Measurements from ENCODE around the gene ESAM. TPM values are rescaled to one million over a fixed set of nuclear protein-coding genes. Genes with fewer than 3 reads are reported as not detected.

Gene ESAM
- total RNA-seq, 2 donors from 2014 or later = 71.5 to 76.9 TPM

- intact Hi-C loops (cut with DNase I) = no loop called here
- DNase-seq (ENCODE audit: low spot score) = no peak
Observed at GRCh38 chr11:124757320-124757719, 4.8 kb downstream of the ESAM start.

- DNase-seq (ENCODE audit: low spot score) = no peak
- intact Hi-C loops (cut with DNase I) = no loop called here
Observed at GRCh38 chr11:124756753-124757227, 5.3 kb downstream of the ESAM start.

DNA sequence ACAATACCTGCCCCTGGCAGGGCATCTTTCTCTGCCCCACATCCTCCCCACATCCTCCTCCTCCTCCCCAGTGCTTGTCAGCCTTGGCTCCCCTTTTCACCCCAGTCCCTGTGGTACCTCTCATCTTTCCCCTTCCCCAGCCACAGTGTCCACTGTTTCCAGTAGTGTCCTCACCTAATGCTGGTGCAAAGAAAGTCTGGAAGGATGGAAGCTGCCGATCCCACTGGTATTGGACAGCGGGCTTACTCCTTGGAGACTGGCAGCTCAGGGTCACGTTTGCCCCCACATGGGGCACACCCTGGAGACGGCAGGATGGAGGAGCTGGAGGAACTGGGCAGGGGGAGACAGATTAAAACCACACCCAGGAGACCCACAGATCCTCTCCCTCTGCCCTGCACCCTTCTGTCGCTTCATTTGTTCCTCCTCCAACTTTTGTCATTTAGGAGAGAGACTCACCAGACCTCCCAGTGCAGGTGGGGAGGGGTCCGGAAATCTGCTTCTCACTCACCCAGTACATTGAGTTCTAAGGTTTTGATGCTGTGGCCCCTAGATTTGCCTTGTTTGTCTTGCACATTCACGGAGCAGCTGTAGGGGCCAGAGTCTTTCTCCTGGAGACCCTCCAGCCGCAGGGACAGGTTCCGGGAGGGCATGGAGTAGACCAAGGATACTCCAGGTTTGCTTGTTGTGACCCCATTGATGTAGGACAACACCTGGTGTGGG is 5.9 kb downstream of the ESAM start:
- intact Hi-C loops (cut with DNase I) = no loop called here

GRCh38 chr11:124754710-124755109 is 7.4 kb downstream of the ESAM start:
- intact Hi-C loops (cut with DNase I) = loop anchor here in 1 of 2 donors (2.0 kb wide), 1 partner anchor 78 kb away; no protein-coding TSS in a partner anchor

More for the DNA sequence above, 5.9 kb downstream of the ESAM start:
- no peak for DNase-seq (ENCODE audit: low spot score)

DNA sequence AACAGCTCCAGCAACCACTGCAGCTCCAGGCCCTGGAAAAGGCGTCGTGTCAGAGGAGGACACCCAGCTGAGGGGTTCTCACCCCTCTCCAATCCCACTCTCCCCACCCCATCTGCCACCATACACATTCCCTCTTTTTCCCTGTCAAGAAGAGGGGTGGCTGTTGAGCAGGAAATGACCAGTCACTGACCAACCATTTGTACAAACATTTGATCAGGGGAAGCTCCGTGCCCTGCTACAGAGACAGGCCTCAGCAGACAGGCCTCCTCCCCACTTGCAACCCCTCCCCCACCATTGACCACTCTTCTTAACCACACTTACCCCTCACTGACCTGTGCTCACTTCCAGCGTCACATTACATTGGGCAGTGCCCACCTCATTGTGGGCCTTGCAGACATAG is 7.8 kb downstream of the ESAM start:
- intact Hi-C loops (cut with DNase I) = loop anchor here in 1 of 2 donors (2.0 kb wide), 1 partner anchor 78 kb away; no protein-coding TSS in a partner anchor
- DNase-seq (ENCODE audit: low spot score) = no peak

More at GRCh38 chr11:124754710-124755109, 7.4 kb downstream of the ESAM start:
- DNase-seq (ENCODE audit: low spot score) = no peak

DNA sequence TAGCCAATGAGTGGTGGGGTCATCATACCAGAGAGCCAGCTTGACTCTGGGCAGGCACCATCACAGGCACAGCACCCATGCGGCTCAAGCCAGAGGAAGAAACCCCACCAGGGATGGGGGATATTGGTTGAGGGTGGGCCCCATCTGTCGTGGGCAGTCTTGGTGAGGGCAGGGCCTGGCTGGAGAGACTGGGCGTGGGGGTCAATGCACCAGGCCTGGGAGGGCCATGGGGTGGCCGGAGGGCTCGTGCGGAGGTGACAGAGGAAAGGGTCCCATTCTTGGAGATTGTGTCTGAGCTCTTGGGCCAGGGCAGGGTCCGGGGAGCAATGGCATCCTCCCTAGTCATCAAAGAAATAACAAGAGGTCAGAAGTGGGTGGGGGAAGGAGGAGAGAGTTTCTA is 8.5 kb downstream of the ESAM start:
- DNase-seq (ENCODE audit: low spot score) = no peak
- intact Hi-C loops (cut with DNase I) = loop anchor here in 1 of 2 donors (2.0 kb wide), 1 partner anchor 79 kb away; no protein-coding TSS in a partner anchor

DNA sequence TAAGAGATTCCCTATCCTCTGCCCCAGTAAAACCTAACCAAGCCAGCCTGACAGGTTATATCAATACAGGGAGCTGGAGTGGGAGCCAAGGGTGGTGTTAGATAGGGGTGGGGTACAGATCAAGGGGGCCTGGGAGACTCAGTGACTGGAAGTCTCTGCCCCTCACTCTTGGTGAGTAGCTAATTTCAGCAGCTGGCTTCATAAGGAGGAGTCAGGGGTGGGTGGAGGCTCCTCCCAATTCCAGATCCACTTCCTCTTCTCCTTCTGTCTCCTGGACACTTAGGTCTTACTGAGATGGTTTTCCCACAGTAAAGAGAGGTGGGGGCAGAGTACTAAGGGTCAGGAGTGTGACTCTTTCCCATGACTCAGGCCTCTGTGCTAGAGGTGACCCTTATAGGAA is 8.9 kb downstream of the ESAM start:
- intact Hi-C loops (cut with DNase I) = no loop called here
- DNase-seq (ENCODE audit: low spot score) = no peak

GRCh38 chr11:124752471-124753102 is 9.5 kb downstream of the ESAM start:
- DNase-seq (ENCODE audit: low spot score) = no peak
- intact Hi-C loops (cut with DNase I) = no loop called here

GRCh38 chr11:124751741-124752470 is 10.2 kb downstream of the ESAM start, which contains the start of gene VSIG2:
Gene VSIG2, minus strand, starts transcription at chr11:124752255. Its CDS starts 118 bp downstream, at chr11:124752137.
- no peak for DNase-seq (ENCODE audit: low spot score)
- intact Hi-C loops (cut with DNase I) = no loop called here

DNA sequence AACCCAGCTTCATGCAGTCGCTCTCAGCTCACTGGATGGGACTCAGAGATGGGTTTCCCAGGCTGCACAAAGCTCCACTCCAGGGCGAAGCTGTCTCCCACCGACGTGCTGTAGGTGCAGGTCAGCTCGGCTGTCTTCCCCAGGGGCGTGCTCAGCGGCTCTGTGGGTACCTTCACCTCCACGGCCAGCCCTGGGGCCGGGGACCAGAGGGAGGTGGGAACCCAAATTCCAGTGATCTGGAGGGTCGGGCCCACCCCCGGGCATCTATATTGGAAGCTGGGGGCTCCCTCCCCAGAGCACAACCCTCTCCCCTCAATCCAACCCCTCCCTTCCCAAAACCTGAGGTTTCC is 10.7 kb downstream of the ESAM start:
- intact Hi-C loops (cut with DNase I) = no loop called here
- no peak for DNase-seq (ENCODE audit: low spot score)

DNA sequence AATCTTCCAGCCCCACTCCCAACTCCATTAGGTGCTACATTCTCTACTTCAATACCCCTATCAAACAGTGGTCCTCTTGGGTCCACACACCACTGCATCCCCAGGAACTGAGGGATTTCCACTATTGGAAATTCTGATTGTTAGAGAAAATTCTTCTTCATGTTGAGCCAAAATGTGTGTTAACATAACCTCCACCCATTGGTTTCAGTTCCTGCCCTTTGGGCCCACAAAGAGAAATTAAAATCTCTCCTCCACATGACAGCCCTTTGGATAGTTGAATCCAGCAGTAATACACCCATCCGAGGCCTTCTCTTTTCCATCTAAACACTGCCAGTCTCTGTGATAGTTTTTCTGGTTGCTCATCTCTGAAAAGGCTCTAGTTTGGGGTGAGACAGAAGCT is 12.2 kb downstream of the ESAM start:
- intact Hi-C loops (cut with DNase I) = no loop called here

GRCh38 chr11:124748481-124749343 is 13.4 kb downstream of the ESAM start:
- peak; percentile 82 for DNase-seq (ENCODE audit: low spot score)
- intact Hi-C loops (cut with DNase I) = no loop called here

More for the DNA sequence above, 12.2 kb downstream of the ESAM start:
- no peak for DNase-seq (ENCODE audit: low spot score)

DNA sequence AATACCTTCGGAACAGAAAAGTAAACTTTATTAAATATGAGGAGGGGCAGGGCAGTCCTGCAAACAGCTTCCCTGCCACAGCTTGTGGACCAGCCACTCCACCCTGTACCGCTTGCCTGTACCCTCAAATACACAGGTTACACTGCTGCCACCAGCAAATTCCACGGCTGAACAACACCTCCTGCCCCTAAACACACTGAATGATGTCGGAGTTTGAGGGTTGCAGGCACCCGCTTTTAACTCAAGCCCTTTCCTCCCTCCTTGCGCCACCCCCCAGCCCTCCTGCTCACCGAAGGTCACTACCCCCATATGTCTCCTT is 14.0 kb downstream of the ESAM start:
- intact Hi-C loops (cut with DNase I) = no loop called here
- no peak for DNase-seq (ENCODE audit: low spot score)

DNA sequence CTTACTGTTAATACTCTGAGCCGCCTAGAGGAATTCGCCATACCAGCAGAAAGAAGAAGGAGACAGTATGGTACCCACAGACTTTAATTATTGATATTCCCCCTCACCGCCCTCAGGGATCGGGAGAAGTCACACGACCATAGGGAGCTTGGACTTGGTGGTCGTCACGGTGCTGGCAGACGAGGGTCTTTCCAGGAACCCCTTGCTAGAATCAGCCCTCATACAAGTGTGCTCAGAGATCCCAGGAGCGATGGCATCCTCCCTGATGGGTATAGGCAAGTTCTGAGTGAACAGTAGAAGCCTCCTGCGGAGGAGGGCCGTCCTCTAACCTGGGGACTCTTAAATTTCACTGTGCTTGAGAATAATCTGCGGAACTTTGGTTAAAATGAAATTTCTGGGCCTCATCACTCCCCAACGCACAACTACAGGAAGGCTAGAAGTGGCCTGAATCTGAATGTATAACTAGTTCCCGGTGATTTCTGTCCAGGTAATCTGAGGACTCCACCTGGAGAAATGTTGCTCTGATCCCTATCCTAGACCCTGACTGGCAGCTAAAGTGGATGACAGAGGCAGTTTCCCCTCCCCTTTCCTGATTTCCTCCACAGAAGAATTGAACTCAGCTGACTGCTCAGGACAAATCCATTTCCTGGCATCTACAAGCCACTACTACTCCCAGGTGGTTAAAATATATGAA is 14.5 kb downstream of the ESAM start:
- no peak for DNase-seq (ENCODE audit: low spot score)
- intact Hi-C loops (cut with DNase I) = no loop called here

- peak; percentile 89 for DNase-seq (ENCODE audit: low spot score)
Observed at GRCh38 chr11:124746621-124747243, 15.4 kb downstream of the ESAM start.

GRCh38 chr11:124745835-124746620 is 16.1 kb downstream of the ESAM start:
- intact Hi-C loops (cut with DNase I) = no loop called here

More at GRCh38 chr11:124746621-124747243, 15.4 kb downstream of the ESAM start:
- intact Hi-C loops (cut with DNase I) = no loop called here

DNA sequence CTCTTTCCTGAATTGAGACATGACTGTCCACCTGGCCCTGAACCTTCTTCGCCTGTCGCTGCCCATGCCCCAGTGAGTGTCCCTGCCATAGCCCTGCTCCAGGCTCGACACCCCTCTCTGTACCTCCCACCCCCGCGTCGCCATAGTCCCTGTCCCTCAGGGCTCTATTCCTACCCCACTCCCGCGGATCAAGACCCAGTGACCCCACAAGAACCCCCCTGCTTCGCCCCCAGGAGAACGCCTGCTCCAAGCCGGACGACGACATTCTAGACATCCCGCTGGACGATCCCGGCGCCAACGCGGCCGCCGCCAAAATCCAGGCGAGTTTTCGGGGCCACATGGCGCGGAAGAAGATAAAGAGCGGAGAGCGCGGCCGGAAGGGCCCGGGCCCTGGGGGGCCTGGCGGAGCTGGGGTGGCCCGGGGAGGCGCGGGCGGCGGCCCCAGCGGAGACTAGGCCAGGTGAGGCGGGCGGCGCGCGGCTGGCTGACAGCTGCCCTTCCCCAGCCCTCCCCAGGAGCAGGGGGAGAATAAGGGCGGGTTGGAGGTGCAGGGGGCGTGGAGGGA is 16.7 kb downstream of the ESAM start:
- intact Hi-C loops (cut with DNase I) = no loop called here
- DNase-seq (ENCODE audit: low spot score) = peak; percentile 78

More at GRCh38 chr11:124745835-124746620, 16.1 kb downstream of the ESAM start:
- peak; percentile 82 for DNase-seq (ENCODE audit: low spot score)

Measured in posterior vena cava (tissue), 2 donors.